ENCODE data around the gene ZNG1E. TPM values are rescaled to one million over a fixed set of nuclear protein-coding genes. Genes with fewer than 3 reads are reported as not detected.
"Not testable (repeated sequence)": the region's sequence is repeated elsewhere in the genome, so short reads cannot be mapped to it uniquely, and the experiment has no call there.

The ZNG1E gene
- total and polyA plus RNA-seq, 2 of the 4 experiments (the other 2 are of a cell fraction), result 7.9 to 15.3 TPM

DNA sequence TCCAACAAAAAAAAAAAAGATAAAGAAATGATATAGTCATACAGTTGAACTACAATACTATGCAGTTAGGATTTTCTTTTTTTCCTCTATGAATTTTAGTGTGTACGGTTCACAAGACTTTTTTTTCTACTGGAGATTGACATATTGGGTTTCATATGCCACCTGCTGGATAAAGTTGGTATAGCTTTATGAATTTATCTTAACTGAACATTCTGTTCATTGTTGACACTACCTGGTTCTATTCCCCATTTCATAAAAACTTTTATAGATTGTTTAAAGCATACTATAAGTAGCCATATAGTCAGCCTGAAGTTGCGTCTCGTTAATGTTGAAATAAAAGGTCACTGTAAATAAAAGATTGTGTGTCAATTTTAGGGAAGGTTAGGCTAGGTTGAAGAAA lies 2.8 kb downstream of the ZNG1E start:
- H2BK15ac ChIP-seq (ENCODE audit: low read depth, low read length); H3K9me3 ChIP-seq (ENCODE audit: control insufficient read depth, insufficient read depth, low read length); H3K36me3 ChIP-seq (ENCODE audit: control insufficient read depth, insufficient read depth, low read length); H2AK5ac ChIP-seq (ENCODE audit: low read depth, low read length); H2BK5ac ChIP-seq (ENCODE audit: low read depth, low read length, poor library complexity, severe bottlenecking); H2BK120ac ChIP-seq (ENCODE audit: low read depth, low read length); ATAC-seq (ENCODE audit: low read depth); intact Hi-C loops (cut with micrococcal nuclease); H3K56ac ChIP-seq (ENCODE audit: extremely low read depth, insufficient read depth, low read length); H4K20me1 ChIP-seq (ENCODE audit: insufficient read depth, low read length); H2AFZ ChIP-seq (replicated peaks; ENCODE audit: low read length, poor library complexity); H3K23ac ChIP-seq (ENCODE audit: low read depth, low read length); H3K27ac ChIP-seq (ENCODE audit: insufficient read depth, low read length); H4K91ac ChIP-seq (ENCODE audit: insufficient read depth, low read depth, low read length); in situ Hi-C loops (cut with MboI; ENCODE audit: low sequenced_read_pairs); H3K4me3 ChIP-seq (ENCODE audit: insufficient read depth, low read depth, low read length); H3K79me1 ChIP-seq (ENCODE audit: low read depth in 1 of 2, low read length in 2 of 2); H4K8ac ChIP-seq (ENCODE audit: low read depth in 2 of 2, low read length in 2 of 2); CTCF ChIA-PET; DNase-seq; H3K9me1 ChIP-seq (ENCODE audit: insufficient read depth, low read length); H3K14ac ChIP-seq (replicated peaks; ENCODE audit: low read depth, low read length); H3K18ac ChIP-seq (ENCODE audit: low read depth, low read length); H3K4ac ChIP-seq (ENCODE audit: low read depth, low read length); H3K4me2 ChIP-seq (ENCODE audit: low read depth, low read length); POLR2A ChIA-PET (ENCODE audit: unreplicated experiment); dilution Hi-C loops (cut with HindIII; ENCODE audit: low sequenced_read_pairs, unreplicated experiment); H3K9ac ChIP-seq (ENCODE audit: low read depth, low read length); H2BK20ac ChIP-seq (ENCODE audit: low read depth, low read length); BruUV-seq (replicated peaks); H2AK9ac ChIP-seq (replicated peaks; ENCODE audit: low read depth, low read length, poor library complexity); H3K27me3 ChIP-seq (ENCODE audit: control insufficient read depth, insufficient read depth, low read length); H3K4me1 ChIP-seq (ENCODE audit: control insufficient read depth, insufficient read depth, low read length); H4K5ac ChIP-seq (ENCODE audit: low read depth, low read length): not testable (repeated sequence)
- no CpG with 5 or more reads among the region's 3 CpGs for WGBS, 2 experiments (ENCODE audit: extremely low coverage in 2 of 2, insufficient read length in 1 of 2)

DNA sequence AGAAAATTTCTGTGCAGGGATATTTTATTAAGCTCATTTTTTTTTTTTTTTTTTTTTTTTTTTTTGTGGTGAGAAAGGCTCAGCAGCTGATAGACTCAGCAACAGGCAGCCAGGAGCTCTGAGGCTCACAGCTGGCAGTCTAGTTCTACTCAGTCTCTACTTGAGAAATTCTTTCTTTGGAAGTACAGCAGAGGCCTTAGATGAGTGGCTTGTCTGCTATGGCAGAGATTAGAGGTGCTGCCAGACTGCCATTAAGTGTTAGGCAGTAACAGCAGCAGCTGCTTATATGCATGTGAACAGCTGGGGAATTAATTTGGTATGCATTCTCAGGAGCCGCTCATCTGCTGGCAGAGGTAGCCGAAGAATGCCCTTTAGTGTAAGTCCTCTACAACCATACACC lies 27.8 kb downstream of the ZNG1E start:
- no CpG with 5 or more reads among the region's 2 CpGs for WGBS, 2 experiments (ENCODE audit: extremely low coverage in 2 of 2, insufficient read length in 1 of 2)
- H3K14ac ChIP-seq (replicated peaks; ENCODE audit: low read depth, low read length); H3K4me2 ChIP-seq (ENCODE audit: low read depth, low read length); H3K9ac ChIP-seq (ENCODE audit: low read depth, low read length); dilution Hi-C loops (cut with HindIII; ENCODE audit: low sequenced_read_pairs, unreplicated experiment); H4K91ac ChIP-seq (ENCODE audit: insufficient read depth, low read depth, low read length); H4K20me1 ChIP-seq (ENCODE audit: insufficient read depth, low read length); H2BK20ac ChIP-seq (ENCODE audit: low read depth, low read length); H2BK5ac ChIP-seq (ENCODE audit: low read depth, low read length, poor library complexity, severe bottlenecking); DNase-seq; H3K4me3 ChIP-seq (ENCODE audit: insufficient read depth, low read depth, low read length); H3K9me1 ChIP-seq (ENCODE audit: insufficient read depth, low read length); H2BK120ac ChIP-seq (ENCODE audit: low read depth, low read length); H3K36me3 ChIP-seq (ENCODE audit: control insufficient read depth, insufficient read depth, low read length); H3K79me1 ChIP-seq (ENCODE audit: low read depth in 1 of 2, low read length in 2 of 2); H2AK5ac ChIP-seq (ENCODE audit: low read depth, low read length); H4K5ac ChIP-seq (ENCODE audit: low read depth, low read length); H3K9me3 ChIP-seq (ENCODE audit: control insufficient read depth, insufficient read depth, low read length); POLR2A ChIA-PET (ENCODE audit: unreplicated experiment); intact Hi-C loops (cut with micrococcal nuclease); H3K23ac ChIP-seq (ENCODE audit: low read depth, low read length); H3K18ac ChIP-seq (ENCODE audit: low read depth, low read length); H3K56ac ChIP-seq (ENCODE audit: extremely low read depth, insufficient read depth, low read length); CTCF ChIA-PET; H3K4me1 ChIP-seq (ENCODE audit: control insufficient read depth, insufficient read depth, low read length); BruUV-seq (replicated peaks); H3K27me3 ChIP-seq (ENCODE audit: control insufficient read depth, insufficient read depth, low read length); H3K27ac ChIP-seq (ENCODE audit: insufficient read depth, low read length); H2AFZ ChIP-seq (replicated peaks; ENCODE audit: low read length, poor library complexity); ATAC-seq (ENCODE audit: low read depth); H2AK9ac ChIP-seq (replicated peaks; ENCODE audit: low read depth, low read length, poor library complexity); H2BK15ac ChIP-seq (ENCODE audit: low read depth, low read length); H3K4ac ChIP-seq (ENCODE audit: low read depth, low read length); in situ Hi-C loops (cut with MboI; ENCODE audit: low sequenced_read_pairs); H4K8ac ChIP-seq (ENCODE audit: low read depth in 2 of 2, low read length in 2 of 2): not testable (repeated sequence)
